Esophagus (tissue), 2 donors: ENCODE measurements around the gene ZBTB18. TPM values are rescaled to one million over a fixed set of nuclear protein-coding genes. Genes with fewer than 3 reads are reported as not detected.

Source experiments
- H3K27ac ChIP-seq, 2 donors: one replicate each; pipeline ENCODE4 v1.5.1; 2013; ENCODE audit warnings: low read depth in 2 of 2, mild to moderate bottlenecking in 2 of 2, inconsistent platforms in 1 of 2, low read length in 1 of 2, moderate library complexity in 1 of 2
- H3K27me3 ChIP-seq, 2 donors: one replicate each; pipeline ENCODE4 v1.6.1; 2013; ENCODE audit warnings: low read length in 2 of 2, control low read depth in 1 of 2, mild to moderate bottlenecking in 1 of 2; ENCODE audit not compliant: insufficient read depth in 2 of 2, control insufficient read depth in 1 of 2
- H3K36me3 ChIP-seq, 2 donors: one replicate each; pipeline ENCODE4 v1.6.1; 2013; ENCODE audit warnings: low read length in 1 of 2; ENCODE audit not compliant: control insufficient read depth in 2 of 2, insufficient read depth in 2 of 2
- H3K4me1 ChIP-seq, 2 donors: one replicate each; pipeline ENCODE4 v1.6.1; 2013; ENCODE audit warnings: low read length in 1 of 2; ENCODE audit not compliant: control insufficient read depth in 2 of 2, insufficient read depth in 2 of 2
- H3K4me3 ChIP-seq, 2 donors: one replicate each; pipeline ENCODE4 v1.5.1; 2013; ENCODE audit warnings: low read length in 2 of 2, mild to moderate bottlenecking in 2 of 2, low read depth in 1 of 2, moderate library complexity in 1 of 2
- H3K9me3 ChIP-seq, 2 donors: one replicate each; pipeline ENCODE4 v1.6.1; 2013; ENCODE audit warnings: mild to moderate bottlenecking in 2 of 2, low read depth in 1 of 2, low read length in 1 of 2, moderate library complexity in 1 of 2; ENCODE audit not compliant: control insufficient read depth in 2 of 2, insufficient read depth in 1 of 2
- WGBS, 2 donors: extraction: QIAGEN DNeasy Blood & Tissue Kit; methylation state at CpG; one replicate each; pipeline ENCODE4 v1.1.7; 2013; 5-methylcytosine and 5-hydroxymethylcytosine counted together
- polyA plus RNA-seq, 2 donors: library from polyadenylated mRNA; stranded (reverse); fragments of 200-250 nt; gene quantifications; one replicate each; pipeline ENCODE4 v1.2.3, GENCODE V29; 2013
- donor health status: healthy with polysubstance abuse.
- donor health status: Bipolar disorder and iron deficiency.

Gene ZBTB18
- polyA plus RNA-seq, 2 donors: 3.0 to 3.5 TPM

DNA sequence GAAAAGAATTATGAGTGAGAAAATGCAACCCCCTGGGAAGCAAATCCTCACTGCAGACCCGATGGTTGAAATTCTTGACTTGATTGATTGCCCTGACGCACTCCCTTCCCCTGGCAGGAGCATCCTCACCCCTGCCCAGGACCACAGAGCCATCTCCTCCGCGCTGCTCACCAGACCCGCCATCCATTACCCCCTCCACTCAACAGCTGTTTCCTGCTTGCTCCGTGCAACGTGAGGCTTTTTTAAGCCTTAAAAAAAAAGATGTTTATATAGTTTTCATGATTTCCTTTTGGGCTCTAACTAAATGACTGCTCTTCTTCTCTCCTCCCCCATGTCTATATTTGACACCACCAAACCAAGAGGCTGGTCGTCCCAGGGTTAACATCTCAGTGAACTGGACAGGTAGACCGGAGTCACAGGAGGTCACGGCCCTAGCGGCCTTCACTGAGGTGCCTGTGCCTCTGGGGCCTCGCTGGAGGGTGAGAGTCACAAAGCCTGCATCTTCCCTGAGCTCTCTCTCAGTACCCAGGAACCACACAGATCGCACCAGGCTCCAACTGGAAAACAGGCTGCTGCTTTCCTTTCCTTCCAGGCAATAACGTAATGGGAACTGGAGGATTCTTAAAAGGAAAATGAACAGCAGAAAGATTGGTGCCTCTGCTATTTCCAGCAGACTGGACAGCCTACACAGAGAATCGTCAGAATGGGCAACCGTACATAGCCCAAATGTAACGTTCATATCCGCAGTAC, 49.8 kb downstream of the ZBTB18 start:
- Histone ChIP-seq H3K4me3 (no peak overlapping the region), H3K27ac (no peak overlapping the region), H3K4me1 (no peaks in the 10 kb centered on the region), H3K9me3 (no peaks in the 10 kb centered on the region), H3K36me3 (no peaks in the 10 kb centered on the region), H3K27me3 (no peaks in the 10 kb centered on the region)
- 44 to 51% methylated on average over 18 of the region's 18 CpGs for WGBS, 2 donors

GRCh38 chr1:244102046-244102445, 51.0 kb downstream of the ZBTB18 start:
- H3K36me3 ChIP-seq: no peaks in the 10 kb centered on the region
- no peaks in the 10 kb centered on the region for H3K9me3 ChIP-seq
- H3K4me1 ChIP-seq: no peaks in the 10 kb centered on the region
- 87 to 88% methylated on average over 10 of the region's 10 CpGs for WGBS, 2 donors
- H3K4me3 ChIP-seq: no peak overlapping the region
- no peaks in the 10 kb centered on the region for H3K27me3 ChIP-seq
- H3K27ac ChIP-seq: no peak overlapping the region

DNA sequence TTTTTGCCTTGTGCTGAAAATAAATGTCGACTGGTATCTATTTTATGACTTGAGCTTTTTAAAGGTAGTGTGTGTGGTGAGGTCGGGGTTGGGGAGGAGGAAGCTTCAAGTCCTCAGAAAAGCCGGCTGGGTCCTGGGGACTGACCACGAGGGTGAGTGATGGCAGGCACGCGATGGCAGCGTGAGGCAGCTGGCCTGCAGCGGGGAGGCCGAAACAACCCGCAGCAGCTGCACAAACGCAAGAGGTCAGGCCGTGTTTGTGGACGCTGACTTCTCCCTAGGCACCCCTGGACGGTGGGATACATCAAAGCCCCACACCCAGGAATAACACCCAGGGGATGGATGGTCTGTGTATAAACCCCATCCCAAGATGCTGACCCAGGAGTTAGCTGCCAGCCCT, 51.4 kb downstream of the ZBTB18 start:
- Histone ChIP-seq H3K4me3 (no peak overlapping the region), H3K9me3 (no peaks in the 10 kb centered on the region), H3K36me3 (no peaks in the 10 kb centered on the region), H3K27ac (no peak overlapping the region), H3K4me1 (no peaks in the 10 kb centered on the region), H3K27me3 (no peaks in the 10 kb centered on the region)
- WGBS, 2 donors: 61 to 62% methylated on average over 14 of the region's 14 CpGs

- WGBS, 2 donors: 66 to 68% methylated on average over 10 of the region's 10 CpGs
- H3K27me3 ChIP-seq: no peaks in the 10 kb centered on the region
- no peaks in the 10 kb centered on the region for H3K9me3 ChIP-seq
- no peaks in the 10 kb centered on the region for H3K4me1 ChIP-seq
- H3K36me3 ChIP-seq: no peaks in the 10 kb centered on the region
- no peak overlapping the region for H3K27ac ChIP-seq
- no peak overlapping the region for H3K4me3 ChIP-seq
These were observed 53.4 kb downstream of the ZBTB18 start for GRCh38 chr1:244104309-244105060.

DNA sequence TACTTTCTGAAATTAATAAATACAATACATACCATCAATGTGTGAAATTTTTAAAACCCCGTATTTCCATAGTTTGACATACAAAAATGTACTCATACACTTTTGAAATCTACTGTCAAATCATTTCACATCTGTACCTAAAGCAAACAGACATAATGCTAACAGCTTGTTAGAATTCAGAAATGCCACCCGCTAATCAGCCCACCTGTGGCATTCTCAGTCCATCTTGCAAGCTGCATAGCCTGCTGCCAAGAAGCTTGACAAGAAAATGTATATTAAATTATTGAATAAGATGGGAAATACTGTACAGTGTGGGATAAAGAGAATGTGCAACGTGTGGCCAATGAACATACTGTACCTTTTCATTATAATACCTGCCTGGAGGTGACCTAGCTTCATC, 55.1 kb downstream of the ZBTB18 start:
- 71 to 76% methylated on average over 3 of the region's 3 CpGs for WGBS, 2 donors
- Histone ChIP-seq H3K27me3 (no peaks in the 10 kb centered on the region), H3K9me3 (no peaks in the 10 kb centered on the region), H3K27ac (no peak overlapping the region), H3K36me3 (no peaks in the 10 kb centered on the region), H3K4me3 (no peak overlapping the region), H3K4me1 (no peaks in the 10 kb centered on the region)

Other genes with a start within 250 kb of the ZBTB18 start
- gene AKT3, start 201.0 kb upstream of the ZBTB18 start, polyA plus RNA-seq: 1 to 10 TPM; 2.1 to 4.4 TPM